Neutrophil (primary cell): Measurements from ENCODE around the gene SURF1.

Experiments
- H3K27ac ChIP-seq: fragments of 200-600 bp; sonication (generic); 2 replicates; pipeline ENCODE4 v1.5.1; 2016; ENCODE audit warnings: mild to moderate bottlenecking, moderate library complexity
- H3K27me3 ChIP-seq: fragments of 200-600 bp; sonication (generic); 2 replicates; pipeline ENCODE4 v1.6.0; 2016; ENCODE audit warnings: mild to moderate bottlenecking
- H3K36me3 ChIP-seq: fragments of 200-600 bp; sonication (generic); 2 replicates; pipeline ENCODE4 v1.5.1; 2017
- H3K4me1 ChIP-seq, 2 experiments: fragments of 200-600 bp in 1 of 2; sonication (generic) in 1 of 2; 1 replicate in 1 of 2; 2 replicates in 1 of 2; pipeline versions ENCODE4 v1.5.1 to v1.6.1; 2013 to 2016; ENCODE audit warnings: low read depth in 1 of 2, low read length in 1 of 2, mild to moderate bottlenecking in 1 of 2, moderate library complexity in 1 of 2; ENCODE audit not compliant: control insufficient read depth in 1 of 2, insufficient read depth in 1 of 2
- H3K4me3 ChIP-seq, 2 experiments: fragments of 200-600 bp in 1 of 2; sonication (generic) in 1 of 2; 1 replicate in 1 of 2; 2 replicates in 1 of 2; pipeline ENCODE4 v1.5.1; 2013 to 2016; ENCODE audit warnings: low read depth in 1 of 2, low read length in 1 of 2, mild to moderate bottlenecking in 1 of 2, moderate library complexity in 1 of 2
- H3K9me3 ChIP-seq: fragments of 200-600 bp; sonication (generic); 2 replicates; pipeline ENCODE4 v1.5.1; 2016
- TF ChIP-seq, protein P1 (sequence below): fragments of 200-600 bp; sonication (generic); IDR thresholded peaks from 2 replicates; pipeline ENCODE4 v1.5.1; 2016; ENCODE audit warnings: antibody characterized with exemption

Gene SURF1

GRCh38 chr9:133354766-133355165, 1.5 kb downstream of the SURF1 start:
- Histone ChIP-seq H3K9me3 (no peaks in the 10 kb centered on the region), H3K36me3 (peaks cover 47% of the 10 kb centered on the region), H3K27ac (no peak overlapping the region), H3K4me1 (peaks cover 24 to 30% of the 10 kb centered on the region in 2 experiments), H3K4me3 (no peak overlapping the region), H3K27me3 (no peaks in the 10 kb centered on the region)
- TF ChIP-seq, protein P1, sequence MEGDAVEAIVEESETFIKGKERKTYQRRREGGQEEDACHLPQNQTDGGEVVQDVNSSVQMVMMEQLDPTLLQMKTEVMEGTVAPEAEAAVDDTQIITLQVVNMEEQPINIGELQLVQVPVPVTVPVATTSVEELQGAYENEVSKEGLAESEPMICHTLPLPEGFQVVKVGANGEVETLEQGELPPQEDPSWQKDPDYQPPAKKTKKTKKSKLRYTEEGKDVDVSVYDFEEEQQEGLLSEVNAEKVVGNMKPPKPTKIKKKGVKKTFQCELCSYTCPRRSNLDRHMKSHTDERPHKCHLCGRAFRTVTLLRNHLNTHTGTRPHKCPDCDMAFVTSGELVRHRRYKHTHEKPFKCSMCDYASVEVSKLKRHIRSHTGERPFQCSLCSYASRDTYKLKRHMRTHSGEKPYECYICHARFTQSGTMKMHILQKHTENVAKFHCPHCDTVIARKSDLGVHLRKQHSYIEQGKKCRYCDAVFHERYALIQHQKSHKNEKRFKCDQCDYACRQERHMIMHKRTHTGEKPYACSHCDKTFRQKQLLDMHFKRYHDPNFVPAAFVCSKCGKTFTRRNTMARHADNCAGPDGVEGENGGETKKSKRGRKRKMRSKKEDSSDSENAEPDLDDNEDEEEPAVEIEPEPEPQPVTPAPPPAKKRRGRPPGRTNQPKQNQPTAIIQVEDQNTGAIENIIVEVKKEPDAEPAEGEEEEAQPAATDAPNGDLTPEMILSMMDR = no peak

DNA sequence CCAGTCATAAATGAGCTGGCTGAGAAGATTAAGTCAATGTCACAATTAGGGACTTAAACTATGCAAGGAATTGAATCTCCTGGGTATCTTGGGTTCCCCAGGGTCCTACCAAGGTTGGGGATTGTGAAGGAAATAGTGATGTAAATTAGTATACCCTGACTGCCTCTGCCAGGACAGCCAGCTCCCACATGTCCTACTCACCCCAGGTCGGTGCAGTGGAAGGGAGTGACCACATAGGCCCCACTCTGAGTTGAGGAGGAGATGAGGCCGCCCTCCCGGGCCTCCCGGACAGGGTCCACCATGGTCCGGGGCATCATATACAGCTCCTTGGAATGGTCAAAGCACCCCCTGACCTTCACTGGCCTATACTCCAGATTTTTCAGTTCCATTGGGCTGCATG, 2.7 kb downstream of the SURF1 start:
- Histone ChIP-seq H3K4me1 (peaks cover 34 to 41% of the 10 kb centered on the region in 2 experiments), H3K36me3 (peaks cover 51% of the 10 kb centered on the region), H3K27me3 (no peaks in the 10 kb centered on the region), H3K9me3 (no peaks in the 10 kb centered on the region), H3K27ac (no peak overlapping the region), H3K4me3 (no peak overlapping the region)
- TF ChIP-seq, protein P1 = no peak

DNA sequence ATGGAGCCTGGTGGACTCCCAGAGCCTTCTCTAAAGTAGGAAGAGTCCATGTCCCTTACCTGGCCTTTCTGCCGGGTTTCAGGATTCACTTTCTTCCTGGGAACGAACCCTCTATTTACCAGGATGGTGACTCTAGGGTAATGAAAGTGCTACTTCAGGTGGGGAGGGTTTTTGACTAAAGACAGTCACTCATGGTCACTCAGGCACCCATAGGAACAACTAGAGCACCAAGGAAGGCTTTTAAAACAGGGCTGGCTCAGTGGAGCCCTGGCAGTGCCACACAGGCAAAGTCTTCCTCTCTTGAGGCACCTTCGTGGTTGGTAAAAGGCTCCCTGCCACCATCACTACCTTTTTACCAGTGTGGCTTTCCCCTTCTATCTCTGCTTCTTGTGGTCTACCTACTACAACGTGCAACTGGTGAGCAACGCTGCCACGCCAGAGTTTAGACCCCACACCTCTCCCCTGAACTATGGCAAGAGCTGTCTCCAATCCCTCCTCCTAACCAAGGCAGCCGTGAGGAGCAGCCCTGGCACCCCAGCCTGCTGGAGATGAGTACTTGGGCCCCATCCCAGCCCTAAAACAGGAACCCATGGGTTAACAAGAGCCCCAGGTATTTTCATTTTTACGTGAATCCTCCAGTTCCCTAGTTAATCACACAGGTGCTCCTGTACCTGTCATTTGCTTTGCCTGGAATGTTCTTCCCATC, 3.5 kb downstream of the SURF1 start:
- H3K4me1 ChIP-seq = peaks cover 40 to 45% of the 10 kb centered on the region in 2 experiments
- no peak overlapping the region for H3K4me3 ChIP-seq
- TF ChIP-seq, protein P1 = no peak
- H3K9me3 ChIP-seq = no peaks in the 10 kb centered on the region
- H3K36me3 ChIP-seq = peaks cover 51% of the 10 kb centered on the region
- H3K27me3 ChIP-seq = no peaks in the 10 kb centered on the region
- peak overlapping the region; percentile 27 for H3K27ac ChIP-seq

- TF ChIP-seq, protein P1 = peak; percentile 54
- H3K4me3 ChIP-seq = no peak overlapping the region
- H3K36me3 ChIP-seq = peaks cover 51% of the 10 kb centered on the region
- no peaks in the 10 kb centered on the region for H3K9me3 ChIP-seq
- peaks cover 42% of the 10 kb centered on the region in 2 experiments for H3K4me1 ChIP-seq
- peak overlapping the region; percentile 27 for H3K27ac ChIP-seq
- H3K27me3 ChIP-seq = no peaks in the 10 kb centered on the region
Observed at GRCh38 chr9:133351908-133352634, 4.2 kb downstream of the SURF1 start.

DNA sequence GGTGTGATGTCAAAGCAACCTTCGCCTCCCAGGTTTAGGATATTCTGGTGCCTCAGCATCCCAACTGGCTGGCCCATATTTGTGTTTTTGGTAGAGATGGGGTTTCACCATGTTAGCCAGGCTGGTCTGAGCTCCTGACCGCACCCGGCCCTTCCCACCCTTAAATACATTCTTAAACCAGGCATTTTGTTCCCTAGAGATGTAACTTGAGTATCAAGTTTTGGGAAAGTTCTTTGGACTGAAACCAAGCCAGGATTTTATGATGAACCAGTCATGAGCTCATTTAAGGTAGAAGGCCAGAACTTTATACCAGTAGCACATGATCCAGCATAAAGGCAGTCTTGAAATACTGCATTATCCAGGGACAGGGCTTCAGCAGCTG, 4.8 kb downstream of the SURF1 start:
- peak overlapping the region; percentile 27 for H3K27ac ChIP-seq
- H3K4me1 ChIP-seq = peaks cover 43 to 44% of the 10 kb centered on the region in 2 experiments
- TF ChIP-seq, protein P1 = no peak
- H3K36me3 ChIP-seq = peaks cover 51% of the 10 kb centered on the region
- H3K9me3 ChIP-seq = no peaks in the 10 kb centered on the region
- no peak overlapping the region for H3K4me3 ChIP-seq
- H3K27me3 ChIP-seq = no peaks in the 10 kb centered on the region
